CD4-positive, alpha-beta memory T cell (primary cell): Measurements from ENCODE around the gene DPF3. TPM values are rescaled to one million over a fixed set of nuclear protein-coding genes. Genes with fewer than 3 reads are reported as not detected.

Source experiments
- CTCF ChIA-PET: fragments of 350-600 bp; sonication (Branson Sonifier 250); formaldehyde crosslinking; loops from one replicate; lab custom pipeline; 2021; ENCODE audit warnings: inconsistent platforms; ENCODE audit not compliant: partially characterized antibody; lab: Charles Lee
- POLR2A ChIA-PET: fragments of 350-600 bp; sonication (Branson Sonifier 250); formaldehyde crosslinking; loops from one replicate; lab custom pipeline; 2021; ENCODE audit not compliant: partially characterized antibody; lab: Charles Lee
- DNase-seq, 5 donors: peaks; one replicate each; pipeline versions ENCODE4 v3.0.0 to v3.0.0-alpha.2; 2020 to 2022; ENCODE audit warnings: mixed read lengths in 1 of 5
- H3K27ac ChIP-seq: one replicate; pipeline ENCODE4 v1.7.0; 2013; ENCODE audit warnings: low read depth, low read length
- H3K27me3 ChIP-seq: 2 replicates; pipeline ENCODE4 v1.7.0; 2013; ENCODE audit warnings: mild to moderate bottlenecking, low read length, moderate library complexity; ENCODE audit not compliant: insufficient read depth
- H3K36me3 ChIP-seq: 2 replicates; pipeline ENCODE4 v1.7.0; 2013; ENCODE audit warnings: mild to moderate bottlenecking, low read length, moderate library complexity; ENCODE audit not compliant: insufficient read depth
- H3K4me1 ChIP-seq: 2 replicates; pipeline ENCODE4 v1.7.0; 2013; ENCODE audit warnings: mild to moderate bottlenecking, low read length, moderate library complexity; ENCODE audit not compliant: insufficient read depth
- H3K4me3 ChIP-seq, 2 donors: one replicate each; pipeline ENCODE4 v1.7.0; 2013; ENCODE audit warnings: low read length in 2 of 2, mild to moderate bottlenecking in 1 of 2
- H3K9me3 ChIP-seq, 2 donors: one replicate each; pipeline ENCODE4 v1.7.0; 2013; ENCODE audit warnings: low read length in 2 of 2, control low read depth in 1 of 2; ENCODE audit not compliant: control insufficient read depth in 1 of 2
- H3K27ac Mint-ChIP-seq, 7 donors: one replicate each; pipeline ENCODE4 v1.8.0; 2020 to 2021; ENCODE audit warnings: mixed read lengths in 7 of 7, mild to moderate bottlenecking in 6 of 7, inconsistent platforms in 3 of 7, moderate library complexity in 3 of 7
- H3K27me3 Mint-ChIP-seq, 2 donors: one replicate each; pipeline ENCODE4 v1.8.0; 2020 to 2021; ENCODE audit warnings: mixed read lengths in 2 of 2
- H3K36me3 Mint-ChIP-seq, 2 donors: one replicate each; pipeline ENCODE4 v1.8.0; 2020 to 2021; ENCODE audit warnings: mixed read lengths in 2 of 2, inconsistent platforms in 1 of 2, mild to moderate bottlenecking in 1 of 2
- H3K4me1 Mint-ChIP-seq, 4 donors: one replicate each; pipeline ENCODE4 v1.8.0; 2020 to 2021; ENCODE audit warnings: mixed read lengths in 4 of 4, mild to moderate bottlenecking in 1 of 4
- H3K4me3 Mint-ChIP-seq, 8 donors: one replicate each; pipeline ENCODE4 v1.8.0; 2020 to 2021; ENCODE audit warnings: mixed read lengths in 8 of 8, mild to moderate bottlenecking in 7 of 8, moderate library complexity in 6 of 8, inconsistent platforms in 3 of 8
- H3K9me3 Mint-ChIP-seq, 8 donors: one replicate each; pipeline ENCODE4 v1.8.0; 2020 to 2021; ENCODE audit warnings: mixed read lengths in 8 of 8, mild to moderate bottlenecking in 5 of 8, inconsistent platforms in 3 of 8, moderate library complexity in 1 of 8
- intact Hi-C: fragments of 100-400 bp; cut with micrococcal nuclease; formaldehyde crosslinking; loops from one replicate; pipeline ENCODE4 v1.15.1; 2023
- polyA plus RNA-seq, 2 donors: library from polyadenylated mRNA; unstranded; fragments of 300-500 nt; fragmentation: Illumina TruSeq; gene quantifications; one replicate each; pipeline ENCODE4 v1.2.3, GENCODE V29; 2021
- total RNA-seq, 2 experiments: library from RNA; stranded (reverse); gene quantifications; one replicate each; pipeline ENCODE4 v1.2.3, GENCODE V29; 2021

Gene DPF3
- total and polyA plus RNA-seq, 4 experiments from 2014 or later = 0.25 to 0.35 TPM; not detected in 2

- Histone ChIP-seq H3K9me3 (no peaks in the 10 kb centered on the region), H3K27me3 (no peaks in the 10 kb centered on the region), H3K4me1 (no peaks in the 10 kb centered on the region), H3K27ac (no peak overlapping the region), H3K4me3 (no peak overlapping the region), H3K36me3 (no peaks in the 10 kb centered on the region)
- ChIA-PET CTCF (interaction anchor here (1.8 kb wide), 1 partner anchor 9 kb away, joined by 5 read pairs; no protein-coding TSS in a partner anchor), POLR2A (no interaction called here)
- H3K36me3 Mint-ChIP-seq = no peaks in the 10 kb centered on the region
- peaks cover 0 to 12% (median 3%) of the 10 kb centered on the region in 8 donors for H3K9me3 Mint-ChIP-seq
- no peak for DNase-seq
- H3K27ac Mint-ChIP-seq = no peak overlapping the region
- no peaks in the 10 kb centered on the region for H3K27me3 Mint-ChIP-seq
- no peaks in the 10 kb centered on the region for H3K4me1 Mint-ChIP-seq
- intact Hi-C loops = no loop called here
- H3K4me3 Mint-ChIP-seq = no peak overlapping the region
These were observed 70.8 kb downstream of the DPF3 start for GRCh38 chr14:72822946-72823611.

GRCh38 chr14:72818998-72819397 lies 74.9 kb downstream of the DPF3 start:
- intact Hi-C loops = loop anchor here (10.0 kb wide), 1 partner anchor 76 kb away; the partner anchor contains the start of gene DPF3
- no peaks in the 10 kb centered on the region for H3K36me3 ChIP-seq
- no peaks in the 10 kb centered on the region for H3K9me3 ChIP-seq
- Mint-ChIP-seq H3K27ac (peak overlapping the region in 1 of 7 donors; percentile 64), H3K4me3 (no peak overlapping the region), H3K36me3 (no peaks in the 10 kb centered on the region), H3K4me1 (no peaks in the 10 kb centered on the region), H3K9me3 (peaks cover 0 to 12% (median 4%) of the 10 kb centered on the region in 8 donors), H3K27me3 (no peaks in the 10 kb centered on the region)
- CTCF ChIA-PET = interaction anchor here (0.7 kb wide), 1 partner anchor 57 kb away, joined by 3 read pairs; no protein-coding TSS in a partner anchor
- H3K4me3 ChIP-seq = no peak overlapping the region
- POLR2A ChIA-PET = no interaction called here
- no peaks in the 10 kb centered on the region for H3K27me3 ChIP-seq
- DNase-seq = no peak
- no peaks in the 10 kb centered on the region for H3K4me1 ChIP-seq
- no peak overlapping the region for H3K27ac ChIP-seq

GRCh38 chr14:72816287-72816686 lies 77.6 kb downstream of the DPF3 start:
- no peak overlapping the region for H3K4me3 ChIP-seq
- H3K27me3 ChIP-seq = no peaks in the 10 kb centered on the region
- no peaks in the 10 kb centered on the region for H3K36me3 ChIP-seq
- ChIA-PET CTCF (no interaction called here), POLR2A (no interaction called here)
- Mint-ChIP-seq H3K4me3 (no peak overlapping the region), H3K9me3 (peaks cover 0 to 12% (median 4%) of the 10 kb centered on the region in 8 donors), H3K27ac (peak overlapping the region in 1 of 7 donors; percentile 11), H3K4me1 (peaks cover 0 to 5% (median 0%) of the 10 kb centered on the region in 4 donors), H3K36me3 (no peaks in the 10 kb centered on the region), H3K27me3 (no peaks in the 10 kb centered on the region)
- H3K27ac ChIP-seq = no peak overlapping the region
- intact Hi-C loops = loop anchor here (10.0 kb wide), 1 partner anchor 79 kb away; the partner anchor contains the start of gene DPF3
- DNase-seq = no peak
- H3K4me1 ChIP-seq = no peaks in the 10 kb centered on the region
- H3K9me3 ChIP-seq = no peaks in the 10 kb centered on the region

GRCh38 chr14:72815430-72815829 lies 78.5 kb downstream of the DPF3 start:
- H3K27ac ChIP-seq = no peak overlapping the region
- no peaks in the 10 kb centered on the region for H3K36me3 ChIP-seq
- ChIA-PET POLR2A (no interaction called here), CTCF (no interaction called here)
- peaks cover 3% of the 10 kb centered on the region for H3K4me1 ChIP-seq
- intact Hi-C loops = loop anchor here (10.0 kb wide), 1 partner anchor 79 kb away; the partner anchor contains the start of gene DPF3
- H3K9me3 ChIP-seq = no peaks in the 10 kb centered on the region
- Mint-ChIP-seq H3K36me3 (no peaks in the 10 kb centered on the region), H3K27ac (no peak overlapping the region), H3K4me1 (peaks cover 2 to 11% (median 6%) of the 10 kb centered on the region in 4 donors), H3K27me3 (no peaks in the 10 kb centered on the region), H3K4me3 (no peak overlapping the region), H3K9me3 (peaks cover 0 to 12% (median 4%) of the 10 kb centered on the region in 8 donors)
- no peak for DNase-seq
- no peaks in the 10 kb centered on the region for H3K27me3 ChIP-seq
- no peak overlapping the region for H3K4me3 ChIP-seq

GRCh38 chr14:72812292-72812851 lies 81.5 kb downstream of the DPF3 start:
- no peak overlapping the region for H3K4me3 Mint-ChIP-seq
- peak overlapping the region in 1 of 7 donors; percentile 57 for H3K27ac Mint-ChIP-seq
- CTCF ChIA-PET = no interaction called here
- no peak overlapping the region for H3K4me3 ChIP-seq
- no peak overlapping the region for H3K27ac ChIP-seq
- peaks cover 14% of the 10 kb centered on the region for H3K4me1 ChIP-seq
- H3K36me3 ChIP-seq = no peaks in the 10 kb centered on the region
- H3K9me3 Mint-ChIP-seq = peaks cover 0 to 1% (median 0%) of the 10 kb centered on the region in 8 donors
- no peaks in the 10 kb centered on the region for H3K27me3 Mint-ChIP-seq
- H3K4me1 Mint-ChIP-seq = peaks cover 10 to 27% (median 18%) of the 10 kb centered on the region in 4 donors
- no peaks in the 10 kb centered on the region for H3K27me3 ChIP-seq
- H3K36me3 Mint-ChIP-seq = no peaks in the 10 kb centered on the region
- DNase-seq = no peak
- POLR2A ChIA-PET = no interaction called here
- intact Hi-C loops = loop anchor here (10.0 kb wide), 1 partner anchor 82 kb away; the partner anchor contains the start of gene DPF3
- H3K9me3 ChIP-seq = no peaks in the 10 kb centered on the region

GRCh38 chr14:72810201-72810600 lies 83.7 kb downstream of the DPF3 start:
- no peaks in the 10 kb centered on the region for H3K27me3 ChIP-seq
- Mint-ChIP-seq H3K27me3 (no peaks in the 10 kb centered on the region), H3K4me1 (peaks cover 10 to 27% (median 18%) of the 10 kb centered on the region in 4 donors), H3K27ac (peak overlapping the region in 6 of 7 donors; percentile 25 to 93 (median 68)), H3K4me3 (peak overlapping the region; percentile 7 to 75 (median 50)), H3K9me3 (no peaks in the 10 kb centered on the region), H3K36me3 (no peaks in the 10 kb centered on the region)
- no peaks in the 10 kb centered on the region for H3K9me3 ChIP-seq
- H3K4me1 ChIP-seq = peaks cover 14% of the 10 kb centered on the region
- H3K27ac ChIP-seq = no peak overlapping the region
- intact Hi-C loops = loop anchor here (10.0 kb wide), 1 partner anchor 85 kb away; the partner anchor contains the start of gene DPF3
- POLR2A ChIA-PET = no interaction called here
- H3K4me3 ChIP-seq = no peak overlapping the region
- DNase-seq = peak; percentile 32 to 83 (median 46)
- no peaks in the 10 kb centered on the region for H3K36me3 ChIP-seq
- CTCF ChIA-PET = no interaction called here

GRCh38 chr14:72809063-72809462 lies 84.8 kb downstream of the DPF3 start:
- no peaks in the 10 kb centered on the region for H3K27me3 Mint-ChIP-seq
- no peak overlapping the region for H3K4me3 ChIP-seq
- ChIA-PET CTCF (no interaction called here), POLR2A (no interaction called here)
- no peaks in the 10 kb centered on the region for H3K9me3 ChIP-seq
- H3K36me3 ChIP-seq = no peaks in the 10 kb centered on the region
- intact Hi-C loops = no loop called here
- H3K9me3 Mint-ChIP-seq = no peaks in the 10 kb centered on the region
- H3K4me1 ChIP-seq = peaks cover 14% of the 10 kb centered on the region
- H3K4me3 Mint-ChIP-seq = peak overlapping the region in 1 of 8 donors; percentile 40
- no peaks in the 10 kb centered on the region for H3K36me3 Mint-ChIP-seq
- no peaks in the 10 kb centered on the region for H3K27me3 ChIP-seq
- no peak for DNase-seq
- no peak overlapping the region for H3K27ac ChIP-seq
- peaks cover 10 to 27% (median 18%) of the 10 kb centered on the region in 4 donors for H3K4me1 Mint-ChIP-seq
- H3K27ac Mint-ChIP-seq = peak overlapping the region in 3 of 7 donors; percentile 6 to 54 (median 10)
